ENCODE measurements around the gene POLN. TPM values are rescaled to one million over a fixed set of nuclear protein-coding genes. Genes with fewer than 3 reads are reported as not detected.
"Not testable (repeated sequence)": the region's sequence is repeated elsewhere in the genome, so short reads cannot be mapped to it uniquely, and the experiment has no call there.

POLN gene
- total RNA-seq, 1 experiment from 2014 or later, result 3.5 TPM

DNA sequence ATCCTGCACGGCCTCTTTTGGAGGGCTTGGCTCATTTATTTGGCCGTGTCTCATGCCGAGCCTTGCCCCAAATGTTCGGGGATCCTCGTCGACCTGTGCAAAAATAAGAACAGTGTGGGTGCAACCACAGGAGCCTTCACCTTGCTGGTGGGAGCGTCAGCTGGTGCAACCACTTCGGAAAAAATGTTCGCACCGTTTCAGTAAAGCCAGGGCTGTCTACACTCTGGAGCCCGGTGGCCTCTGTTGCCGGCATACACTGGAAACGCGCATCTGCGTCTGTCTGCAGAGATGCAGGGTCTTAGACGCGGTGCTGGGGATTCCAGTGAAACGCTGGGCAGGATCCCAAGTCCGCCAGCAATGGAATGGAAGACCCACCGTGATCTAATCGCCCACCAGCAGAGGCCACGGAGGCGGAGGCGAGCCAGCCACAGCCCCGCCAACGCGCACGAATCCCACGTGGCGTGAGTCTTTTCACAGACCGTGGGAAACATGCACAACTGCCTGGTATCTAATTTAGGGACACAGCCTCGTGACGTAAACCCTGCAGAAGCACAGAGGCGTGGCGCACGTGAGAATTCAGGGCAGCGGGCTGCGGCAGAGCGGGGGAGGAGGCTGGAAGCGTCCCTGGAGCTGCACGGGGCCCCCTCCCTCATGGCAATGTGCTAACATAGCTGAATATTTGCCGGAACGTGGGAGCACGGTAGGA is 33.8 kb upstream of the POLN start (continued):
- TF ChIP-seq, protein P1, sequence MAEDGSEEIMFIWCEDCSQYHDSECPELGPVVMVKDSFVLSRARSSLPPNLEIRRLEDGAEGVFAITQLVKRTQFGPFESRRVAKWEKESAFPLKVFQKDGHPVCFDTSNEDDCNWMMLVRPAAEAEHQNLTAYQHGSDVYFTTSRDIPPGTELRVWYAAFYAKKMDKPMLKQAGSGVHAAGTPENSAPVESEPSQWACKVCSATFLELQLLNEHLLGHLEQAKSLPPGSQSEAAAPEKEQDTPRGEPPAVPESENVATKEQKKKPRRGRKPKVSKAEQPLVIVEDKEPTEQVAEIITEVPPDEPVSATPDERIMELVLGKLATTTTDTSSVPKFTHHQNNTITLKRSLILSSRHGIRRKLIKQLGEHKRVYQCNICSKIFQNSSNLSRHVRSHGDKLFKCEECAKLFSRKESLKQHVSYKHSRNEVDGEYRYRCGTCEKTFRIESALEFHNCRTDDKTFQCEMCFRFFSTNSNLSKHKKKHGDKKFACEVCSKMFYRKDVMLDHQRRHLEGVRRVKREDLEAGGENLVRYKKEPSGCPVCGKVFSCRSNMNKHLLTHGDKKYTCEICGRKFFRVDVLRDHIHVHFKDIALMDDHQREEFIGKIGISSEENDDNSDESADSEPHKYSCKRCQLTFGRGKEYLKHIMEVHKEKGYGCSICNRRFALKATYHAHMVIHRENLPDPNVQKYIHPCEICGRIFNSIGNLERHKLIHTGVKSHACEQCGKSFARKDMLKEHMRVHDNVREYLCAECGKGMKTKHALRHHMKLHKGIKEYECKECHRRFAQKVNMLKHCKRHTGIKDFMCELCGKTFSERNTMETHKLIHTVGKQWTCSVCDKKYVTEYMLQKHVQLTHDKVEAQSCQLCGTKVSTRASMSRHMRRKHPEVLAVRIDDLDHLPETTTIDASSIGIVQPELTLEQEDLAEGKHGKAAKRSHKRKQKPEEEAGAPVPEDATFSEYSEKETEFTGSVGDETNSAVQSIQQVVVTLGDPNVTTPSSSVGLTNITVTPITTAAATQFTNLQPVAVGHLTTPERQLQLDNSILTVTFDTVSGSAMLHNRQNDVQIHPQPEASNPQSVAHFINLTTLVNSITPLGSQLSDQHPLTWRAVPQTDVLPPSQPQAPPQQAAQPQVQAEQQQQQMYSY (CRISPR knock-in tag; IDR thresholded peaks at IDR 0.05), result no peak
- TF ChIP-seq ZNF396 (CRISPR knock-in tag; IDR thresholded peaks at IDR 0.05; ENCODE audit: borderline replicate concordance) (no peak), NFATC4 (CRISPR knock-in tag; IDR thresholded peaks at IDR 0.05) (no peak), ZBTB21 (CRISPR knock-in tag; IDR thresholded peaks at IDR 0.05; ENCODE audit: borderline replicate concordance) (no peak), TEAD4 (CRISPR knock-in tag; IDR thresholded peaks at IDR 0.05) (no peak), TP53 (CRISPR knock-in tag; IDR thresholded peaks at IDR 0.05) (no peak), SMAD3 (CRISPR knock-in tag; IDR thresholded peaks at IDR 0.05; ENCODE audit: borderline replicate concordance) (no peak), ZNF423 (CRISPR knock-in tag; IDR thresholded peaks at IDR 0.05) (no peak), FOXJ3 (CRISPR knock-in tag; IDR thresholded peaks at IDR 0.05; ENCODE audit: borderline replicate concordance) (no peak)
- TF ChIP-seq, protein P2, sequence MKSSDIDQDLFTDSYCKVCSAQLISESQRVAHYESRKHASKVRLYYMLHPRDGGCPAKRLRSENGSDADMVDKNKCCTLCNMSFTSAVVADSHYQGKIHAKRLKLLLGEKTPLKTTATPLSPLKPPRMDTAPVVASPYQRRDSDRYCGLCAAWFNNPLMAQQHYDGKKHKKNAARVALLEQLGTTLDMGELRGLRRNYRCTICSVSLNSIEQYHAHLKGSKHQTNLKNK (CRISPR knock-in tag; IDR thresholded peaks at IDR 0.05), result no peak

DNA sequence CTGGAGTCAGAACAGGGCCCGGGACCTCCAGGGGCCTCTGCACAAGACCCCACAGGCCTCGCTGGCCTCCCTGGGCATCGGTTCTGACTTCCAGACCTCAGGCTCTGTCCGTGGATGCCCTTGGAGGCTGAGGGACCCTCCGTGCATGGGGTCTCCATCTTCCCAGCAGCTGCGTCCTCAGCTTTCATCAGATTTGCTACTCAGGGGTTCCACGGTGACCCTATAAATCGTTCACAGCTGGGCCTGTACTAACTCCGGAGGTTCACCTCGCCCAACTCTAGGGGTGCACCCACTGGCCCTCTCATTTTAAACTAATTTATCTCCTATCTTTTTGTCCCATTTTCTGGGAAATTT is 33.1 kb upstream of the POLN start:
- DNase-seq (ENCODE audit: low spot score); ATAC-seq; H3K27ac Mint-ChIP-seq; H3K4me1 Mint-ChIP-seq; H3K27me3 Mint-ChIP-seq (ENCODE audit: low read depth); H3K9me3 Mint-ChIP-seq; H3K36me3 Mint-ChIP-seq; H3K4me3 Mint-ChIP-seq; POLR2A ChIA-PET; CTCF ChIA-PET: not testable (repeated sequence)

DNA sequence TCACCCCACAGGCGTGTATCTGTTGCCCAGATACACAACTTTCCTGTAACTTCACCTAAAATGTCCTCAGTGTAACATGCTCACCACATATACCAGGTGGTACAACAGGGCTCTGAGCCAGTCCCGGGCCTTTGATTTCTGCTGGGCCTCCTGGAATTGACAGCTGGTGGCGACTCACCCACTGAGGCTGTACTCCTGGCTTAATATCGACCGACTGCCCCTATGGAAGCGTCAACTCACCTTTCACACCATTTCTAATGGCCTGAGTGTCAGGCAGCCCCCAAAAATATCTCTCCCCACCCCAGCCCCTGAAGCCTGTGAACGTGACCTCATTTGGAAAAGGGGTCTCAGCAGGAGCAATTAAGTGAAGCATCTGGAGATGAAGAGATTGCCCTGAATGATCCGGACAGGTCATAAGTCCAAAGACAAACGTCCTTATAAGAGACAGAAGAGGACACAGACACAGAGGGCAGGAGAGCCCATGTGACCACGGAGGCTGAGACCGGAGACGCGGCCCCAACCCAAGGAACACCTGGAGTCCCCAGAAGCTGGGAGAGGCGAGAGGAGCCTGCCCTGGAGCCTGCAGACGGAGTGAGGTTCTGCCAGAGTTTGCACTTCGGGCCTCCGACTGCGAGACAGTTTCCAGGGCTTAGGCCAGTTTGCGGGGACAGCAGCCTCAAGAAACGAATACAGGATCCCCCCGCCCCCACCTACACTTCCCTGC is 32.6 kb upstream of the POLN start:
- Mint-ChIP-seq H3K27me3 (ENCODE audit: low read depth) (no peaks in the 10 kb centered on the region), H3K9me3 (no peaks in the 10 kb centered on the region), H3K27ac (no peak overlapping the region), H3K4me1 (peaks cover 2% of the 10 kb centered on the region), H3K4me3 (no peak overlapping the region), H3K36me3 (no peaks in the 10 kb centered on the region)
- ChIA-PET CTCF (no interaction called here), POLR2A (no interaction called here)
- no peak for ATAC-seq
- no peak for TF ChIP-seq PRRX2 (CRISPR knock-in tag; IDR thresholded peaks at IDR 0.05)
- TF ChIP-seq, protein P3, sequence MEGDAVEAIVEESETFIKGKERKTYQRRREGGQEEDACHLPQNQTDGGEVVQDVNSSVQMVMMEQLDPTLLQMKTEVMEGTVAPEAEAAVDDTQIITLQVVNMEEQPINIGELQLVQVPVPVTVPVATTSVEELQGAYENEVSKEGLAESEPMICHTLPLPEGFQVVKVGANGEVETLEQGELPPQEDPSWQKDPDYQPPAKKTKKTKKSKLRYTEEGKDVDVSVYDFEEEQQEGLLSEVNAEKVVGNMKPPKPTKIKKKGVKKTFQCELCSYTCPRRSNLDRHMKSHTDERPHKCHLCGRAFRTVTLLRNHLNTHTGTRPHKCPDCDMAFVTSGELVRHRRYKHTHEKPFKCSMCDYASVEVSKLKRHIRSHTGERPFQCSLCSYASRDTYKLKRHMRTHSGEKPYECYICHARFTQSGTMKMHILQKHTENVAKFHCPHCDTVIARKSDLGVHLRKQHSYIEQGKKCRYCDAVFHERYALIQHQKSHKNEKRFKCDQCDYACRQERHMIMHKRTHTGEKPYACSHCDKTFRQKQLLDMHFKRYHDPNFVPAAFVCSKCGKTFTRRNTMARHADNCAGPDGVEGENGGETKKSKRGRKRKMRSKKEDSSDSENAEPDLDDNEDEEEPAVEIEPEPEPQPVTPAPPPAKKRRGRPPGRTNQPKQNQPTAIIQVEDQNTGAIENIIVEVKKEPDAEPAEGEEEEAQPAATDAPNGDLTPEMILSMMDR (IDR thresholded peaks at IDR 0.05), result no peak
- no peak for TF ChIP-seq NR1H2 (CRISPR knock-in tag; IDR thresholded peaks at IDR 0.05)
- TF ChIP-seq RORB (CRISPR knock-in tag; IDR thresholded peaks at IDR 0.05), result no peak
- TF ChIP-seq FOXK1 (CRISPR knock-in tag; IDR thresholded peaks at IDR 0.05), result no peak
- TF ChIP-seq, protein P4, sequence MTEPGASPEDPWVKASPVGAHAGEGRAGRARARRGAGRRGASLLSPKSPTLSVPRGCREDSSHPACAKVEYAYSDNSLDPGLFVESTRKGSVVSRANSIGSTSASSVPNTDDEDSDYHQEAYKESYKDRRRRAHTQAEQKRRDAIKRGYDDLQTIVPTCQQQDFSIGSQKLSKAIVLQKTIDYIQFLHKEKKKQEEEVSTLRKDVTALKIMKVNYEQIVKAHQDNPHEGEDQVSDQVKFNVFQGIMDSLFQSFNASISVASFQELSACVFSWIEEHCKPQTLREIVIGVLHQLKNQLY (CRISPR knock-in tag; IDR thresholded peaks at IDR 0.05), result no peak
- TF ChIP-seq, protein P5, sequence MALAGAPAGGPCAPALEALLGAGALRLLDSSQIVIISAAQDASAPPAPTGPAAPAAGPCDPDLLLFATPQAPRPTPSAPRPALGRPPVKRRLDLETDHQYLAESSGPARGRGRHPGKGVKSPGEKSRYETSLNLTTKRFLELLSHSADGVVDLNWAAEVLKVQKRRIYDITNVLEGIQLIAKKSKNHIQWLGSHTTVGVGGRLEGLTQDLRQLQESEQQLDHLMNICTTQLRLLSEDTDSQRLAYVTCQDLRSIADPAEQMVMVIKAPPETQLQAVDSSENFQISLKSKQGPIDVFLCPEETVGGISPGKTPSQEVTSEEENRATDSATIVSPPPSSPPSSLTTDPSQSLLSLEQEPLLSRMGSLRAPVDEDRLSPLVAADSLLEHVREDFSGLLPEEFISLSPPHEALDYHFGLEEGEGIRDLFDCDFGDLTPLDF (CRISPR knock-in tag; IDR thresholded peaks at IDR 0.05), result no peak
- TF ChIP-seq ZNF396 (CRISPR knock-in tag; IDR thresholded peaks at IDR 0.05; ENCODE audit: borderline replicate concordance), result no peak
- TF ChIP-seq TP53 (CRISPR knock-in tag; IDR thresholded peaks at IDR 0.05), result no peak
- TF ChIP-seq, protein P6, sequence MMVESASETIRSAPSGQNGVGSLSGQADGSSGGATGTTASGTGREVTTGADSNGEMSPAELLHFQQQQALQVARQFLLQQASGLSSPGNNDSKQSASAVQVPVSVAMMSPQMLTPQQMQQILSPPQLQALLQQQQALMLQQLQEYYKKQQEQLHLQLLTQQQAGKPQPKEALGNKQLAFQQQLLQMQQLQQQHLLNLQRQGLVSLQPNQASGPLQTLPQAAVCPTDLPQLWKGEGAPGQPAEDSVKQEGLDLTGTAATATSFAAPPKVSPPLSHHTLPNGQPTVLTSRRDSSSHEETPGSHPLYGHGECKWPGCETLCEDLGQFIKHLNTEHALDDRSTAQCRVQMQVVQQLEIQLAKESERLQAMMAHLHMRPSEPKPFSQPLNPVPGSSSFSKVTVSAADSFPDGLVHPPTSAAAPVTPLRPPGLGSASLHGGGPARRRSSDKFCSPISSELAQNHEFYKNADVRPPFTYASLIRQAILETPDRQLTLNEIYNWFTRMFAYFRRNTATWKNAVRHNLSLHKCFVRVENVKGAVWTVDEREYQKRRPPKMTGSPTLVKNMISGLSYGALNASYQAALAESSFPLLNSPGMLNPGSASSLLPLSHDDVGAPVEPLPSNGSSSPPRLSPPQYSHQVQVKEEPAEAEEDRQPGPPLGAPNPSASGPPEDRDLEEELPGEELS (CRISPR knock-in tag; IDR thresholded peaks at IDR 0.05), result no peak
- TF ChIP-seq ZNF121 (CRISPR knock-in tag; IDR thresholded peaks at IDR 0.05), result no peak
- DNase-seq (ENCODE audit: low spot score), result no peak

Data from WTC11 (cell line).